ENCODE measurements around the gene EHMT1. TPM values are rescaled to one million over a fixed set of nuclear protein-coding genes. Genes with fewer than 3 reads are reported as not detected.
A peak's percentile ranks its signal among the peaks of the same experiment; 100 is the strongest.

EHMT1 gene
- total RNA-seq, 2 experiments from 2014 or later: 80.6 to 87.8 TPM

DNA sequence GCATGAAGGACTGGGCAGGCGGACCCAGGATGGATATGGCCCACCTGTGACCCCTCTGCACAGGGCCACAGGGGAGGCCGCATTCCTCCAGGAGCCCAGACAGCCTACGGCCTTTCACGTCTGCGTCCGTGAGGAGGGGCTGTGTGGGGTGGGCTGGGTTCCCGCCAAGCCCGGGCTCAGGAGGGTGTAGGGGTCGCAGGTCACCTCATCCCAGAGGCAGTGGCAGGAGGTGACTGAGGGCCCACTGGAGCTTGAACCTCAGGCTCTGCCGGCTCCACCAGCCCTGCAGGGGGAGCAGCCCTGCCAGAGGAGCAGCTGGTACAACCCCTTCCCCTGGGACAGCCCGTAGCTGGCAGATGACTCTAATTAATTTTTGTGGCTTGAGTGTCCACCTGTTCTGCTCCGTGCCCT, 218.0 kb downstream of the EHMT1 start:
- ChIA-PET POLR2A (no interaction called here), CTCF (no interaction called here)
- Histone ChIP-seq H3K4me1 (ENCODE audit: insufficient read depth, low read length) (no peaks in the 10 kb centered on the region), H3K4me3 (ENCODE audit: low read length) (no peak overlapping the region), H3K9me3 (ENCODE audit: control insufficient read depth in 1 of 2, insufficient read depth in 1 of 2, low read length in 2 of 2) (peaks cover 0 to 19% of the 10 kb centered on the region in 2 experiments), H3K36me3 (ENCODE audit: insufficient read depth, low read length) (peaks cover 50% of the 10 kb centered on the region), H3K27ac (ENCODE audit: low read depth in 1 of 2, low read length in 2 of 2) (no peak overlapping the region), H3K27me3 (ENCODE audit: control insufficient read depth in 1 of 2, insufficient read depth in 2 of 2, low read length in 2 of 2) (no peaks in the 10 kb centered on the region)
- Mint-ChIP-seq H3K4me3 (no peak overlapping the region), H3K36me3 (ENCODE audit: low read depth) (peaks cover 28% of the 10 kb centered on the region), H3K27ac (no peak overlapping the region), H3K9me3 (no peaks in the 10 kb centered on the region), H3K27me3 (no peaks in the 10 kb centered on the region), H3K4me1 (ENCODE audit: low read depth) (no peaks in the 10 kb centered on the region)
- DNase-seq (no peak), ATAC-seq (ENCODE audit: poor library complexity) (no peak)
- TF ChIP-seq, protein P1, sequence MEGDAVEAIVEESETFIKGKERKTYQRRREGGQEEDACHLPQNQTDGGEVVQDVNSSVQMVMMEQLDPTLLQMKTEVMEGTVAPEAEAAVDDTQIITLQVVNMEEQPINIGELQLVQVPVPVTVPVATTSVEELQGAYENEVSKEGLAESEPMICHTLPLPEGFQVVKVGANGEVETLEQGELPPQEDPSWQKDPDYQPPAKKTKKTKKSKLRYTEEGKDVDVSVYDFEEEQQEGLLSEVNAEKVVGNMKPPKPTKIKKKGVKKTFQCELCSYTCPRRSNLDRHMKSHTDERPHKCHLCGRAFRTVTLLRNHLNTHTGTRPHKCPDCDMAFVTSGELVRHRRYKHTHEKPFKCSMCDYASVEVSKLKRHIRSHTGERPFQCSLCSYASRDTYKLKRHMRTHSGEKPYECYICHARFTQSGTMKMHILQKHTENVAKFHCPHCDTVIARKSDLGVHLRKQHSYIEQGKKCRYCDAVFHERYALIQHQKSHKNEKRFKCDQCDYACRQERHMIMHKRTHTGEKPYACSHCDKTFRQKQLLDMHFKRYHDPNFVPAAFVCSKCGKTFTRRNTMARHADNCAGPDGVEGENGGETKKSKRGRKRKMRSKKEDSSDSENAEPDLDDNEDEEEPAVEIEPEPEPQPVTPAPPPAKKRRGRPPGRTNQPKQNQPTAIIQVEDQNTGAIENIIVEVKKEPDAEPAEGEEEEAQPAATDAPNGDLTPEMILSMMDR (IDR thresholded peaks at IDR 0.05): no peak
- intact Hi-C loops (cut with DNase I, micrococcal nuclease): no loop called here

DNA sequence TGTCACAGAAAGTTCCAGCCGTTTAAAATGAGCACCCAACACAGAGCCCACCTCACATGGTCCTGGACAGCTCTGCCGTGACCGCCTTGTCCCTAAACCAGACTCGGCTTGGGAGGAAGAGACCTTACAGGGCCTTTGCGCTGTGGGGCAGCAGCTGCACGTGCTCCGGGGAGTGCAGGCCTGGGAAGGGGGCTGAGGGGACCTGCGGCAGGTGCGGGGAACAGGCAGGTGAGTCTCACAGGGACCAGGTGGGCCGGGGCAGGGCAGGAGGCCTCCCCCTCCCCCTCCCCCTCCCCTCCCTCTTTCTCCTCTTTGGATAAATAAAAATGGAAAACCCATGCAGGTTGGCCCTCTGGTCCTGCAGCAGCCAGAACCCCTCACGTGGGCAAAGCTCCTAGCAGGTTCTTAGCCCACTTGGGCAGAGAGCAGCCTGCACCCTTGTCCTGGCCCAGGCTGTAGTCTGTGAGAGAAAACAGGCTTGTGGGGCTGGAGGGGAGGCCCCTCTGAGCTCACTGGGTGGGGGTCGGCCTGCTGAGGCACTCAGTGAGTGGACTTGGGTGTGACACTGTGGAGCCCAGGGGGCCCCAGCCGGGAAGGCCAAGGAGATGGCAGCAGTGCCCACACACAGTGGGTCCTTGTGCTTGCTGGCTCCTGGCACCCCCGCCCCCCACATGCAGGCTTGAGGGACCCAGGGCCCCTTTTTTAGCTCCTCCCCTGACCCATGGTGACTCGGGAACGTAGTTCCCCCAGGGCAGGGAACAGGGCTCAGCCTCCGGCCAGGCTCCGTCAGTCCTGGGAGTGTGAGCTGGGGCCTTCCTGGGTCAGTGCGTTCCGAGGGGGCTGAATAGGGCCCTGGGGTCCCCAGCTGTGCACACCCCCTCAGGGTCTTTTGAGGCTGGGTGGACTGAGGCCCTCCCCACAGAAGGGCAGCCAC, 218.8 kb downstream of the EHMT1 start:
- Histone ChIP-seq H3K36me3 (ENCODE audit: insufficient read depth, low read length) (peaks cover 42% of the 10 kb centered on the region), H3K4me1 (ENCODE audit: insufficient read depth, low read length) (no peaks in the 10 kb centered on the region), H3K27ac (ENCODE audit: low read depth in 1 of 2, low read length in 2 of 2) (no peak overlapping the region), H3K27me3 (ENCODE audit: control insufficient read depth in 1 of 2, insufficient read depth in 2 of 2, low read length in 2 of 2) (no peaks in the 10 kb centered on the region), H3K9me3 (ENCODE audit: control insufficient read depth in 1 of 2, insufficient read depth in 1 of 2, low read length in 2 of 2) (peaks cover 0 to 19% of the 10 kb centered on the region in 2 experiments), H3K4me3 (ENCODE audit: low read length) (no peak overlapping the region)
- peak in 1 of 14 experiments; percentile 8 for DNase-seq
- H3K9me3 Mint-ChIP-seq: no peaks in the 10 kb centered on the region
- intact Hi-C loops (cut with DNase I, micrococcal nuclease): no loop called here
- ChIA-PET POLR2A (no interaction called here), CTCF (no interaction called here)
- H3K27ac Mint-ChIP-seq: no peak overlapping the region
- no peaks in the 10 kb centered on the region for H3K4me1 Mint-ChIP-seq (ENCODE audit: low read depth)
- no peak overlapping the region for H3K4me3 Mint-ChIP-seq
- H3K36me3 Mint-ChIP-seq (ENCODE audit: low read depth): peaks cover 28% of the 10 kb centered on the region
- H3K27me3 Mint-ChIP-seq: no peaks in the 10 kb centered on the region
- ATAC-seq (ENCODE audit: poor library complexity): no peak
- TF ChIP-seq, protein P1 (IDR thresholded peaks at IDR 0.05): no peak

DNA sequence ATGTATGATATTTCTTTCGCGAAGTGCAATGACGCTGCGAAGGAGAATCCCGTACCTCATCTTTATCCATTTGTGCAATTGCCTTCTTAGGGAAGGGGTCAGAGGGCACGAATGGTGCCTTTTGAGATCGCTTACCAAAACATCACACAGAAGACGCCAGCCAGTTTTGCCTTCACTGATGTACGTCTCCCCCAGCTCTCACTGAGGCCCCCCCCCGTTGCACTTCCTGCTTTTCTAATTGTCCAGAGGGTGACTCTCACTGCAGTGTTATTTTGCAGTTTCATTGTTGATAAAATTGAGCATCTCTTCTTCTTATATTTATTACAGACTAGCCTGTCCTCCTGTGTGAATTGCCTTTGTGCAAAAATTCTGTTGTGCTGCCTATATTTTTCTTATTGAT, 219.8 kb downstream of the EHMT1 start:
- no peaks in the 10 kb centered on the region for H3K9me3 Mint-ChIP-seq
- H3K27me3 ChIP-seq (ENCODE audit: control insufficient read depth in 1 of 2, insufficient read depth in 2 of 2, low read length in 2 of 2): no peaks in the 10 kb centered on the region
- ChIA-PET POLR2A (no interaction called here), CTCF (no interaction called here)
- peaks cover 26% of the 10 kb centered on the region for H3K36me3 Mint-ChIP-seq (ENCODE audit: low read depth)
- no peak overlapping the region for H3K27ac ChIP-seq (ENCODE audit: low read depth in 1 of 2, low read length in 2 of 2)
- H3K27me3 Mint-ChIP-seq: no peaks in the 10 kb centered on the region
- DNase-seq: no peak
- TF ChIP-seq, protein P1 (IDR thresholded peaks at IDR 0.05): no peak
- H3K4me3 Mint-ChIP-seq: no peak overlapping the region
- no peaks in the 10 kb centered on the region for H3K4me1 ChIP-seq (ENCODE audit: insufficient read depth, low read length)
- H3K27ac Mint-ChIP-seq: no peak overlapping the region
- H3K9me3 ChIP-seq (ENCODE audit: control insufficient read depth in 1 of 2, insufficient read depth in 1 of 2, low read length in 2 of 2): peaks cover 0 to 19% of the 10 kb centered on the region in 2 experiments
- intact Hi-C loops (cut with DNase I, micrococcal nuclease): no loop called here
- peaks cover 34% of the 10 kb centered on the region for H3K36me3 ChIP-seq (ENCODE audit: insufficient read depth, low read length)
- ATAC-seq (ENCODE audit: poor library complexity): no peak
- H3K4me1 Mint-ChIP-seq (ENCODE audit: low read depth): no peaks in the 10 kb centered on the region
- H3K4me3 ChIP-seq (ENCODE audit: low read length): no peak overlapping the region

Data from CD4-positive, alpha-beta T cell (primary cell).